ENCODE data around the gene KIRREL3. TPM values are rescaled to one million over a fixed set of nuclear protein-coding genes. Genes with fewer than 3 reads are reported as not detected.

Gene KIRREL3
- total and polyA plus RNA-seq, 2 experiments from 2014 or later: 16.1 to 35.6 TPM

DNA sequence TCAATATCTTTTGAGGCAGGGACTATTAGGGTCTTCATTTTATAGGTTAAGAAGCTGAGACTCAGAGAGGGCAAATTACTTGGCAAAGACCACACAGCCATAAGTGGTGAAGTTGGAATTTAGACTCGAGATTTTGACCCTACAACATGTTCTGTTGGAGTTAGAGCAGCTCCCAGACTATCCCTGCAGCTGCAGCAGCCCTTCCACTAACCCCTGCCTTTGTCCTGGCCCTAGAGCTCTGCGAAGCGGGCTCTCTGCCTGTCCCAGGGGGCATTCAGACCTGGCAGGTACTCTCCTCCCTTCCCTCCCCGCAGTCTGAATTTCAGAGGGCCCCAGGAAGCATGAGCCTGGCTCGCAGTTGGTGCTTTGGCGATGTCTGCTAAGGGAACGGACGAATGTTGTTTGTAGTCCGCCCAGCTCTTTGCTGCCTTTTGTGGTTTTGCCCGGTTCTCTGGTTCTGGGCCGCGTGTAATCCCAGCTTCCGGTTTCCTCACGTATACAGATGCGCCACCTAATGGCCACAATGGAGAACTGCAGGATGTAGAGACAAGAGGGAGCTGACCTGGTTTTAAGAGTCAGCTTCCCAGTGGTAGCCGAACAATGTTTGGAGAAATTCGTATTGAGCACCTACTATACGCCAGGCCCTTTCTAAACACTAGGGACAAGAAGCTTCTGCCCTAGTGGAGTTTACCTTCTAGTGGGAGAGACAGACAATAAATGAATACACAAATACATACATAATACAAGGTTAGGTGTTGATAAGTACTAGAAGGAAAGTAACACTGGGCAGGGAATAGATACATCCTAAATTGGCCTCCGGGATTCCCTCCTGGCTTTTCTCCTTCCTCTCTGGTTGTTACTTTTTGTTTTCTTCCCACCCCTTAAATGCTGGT, 519.9 kb downstream of the KIRREL3 start:
- in situ Hi-C loops (cut with MboI): no loop called here
- no peaks in the 10 kb centered on the region for H3K27me3 ChIP-seq (replicated peaks; ENCODE audit: insufficient read depth)
- peak; percentile 92 for DNase-seq
- no peaks in the 10 kb centered on the region for H3K9me2 ChIP-seq (ENCODE audit: insufficient read depth)
- H3K27ac ChIP-seq: peak overlapping the region; percentile 58
- H4K20me1 ChIP-seq (ENCODE audit: insufficient read depth): no peaks in the 10 kb centered on the region
- H3K36me3 ChIP-seq (ENCODE audit: low read depth): no peaks in the 10 kb centered on the region
- peak overlapping the region; percentile 73 for H3K9ac ChIP-seq
- no peaks in the 10 kb centered on the region for H3K9me3 ChIP-seq (ENCODE audit: low read depth)
- H3K4me1 ChIP-seq (ENCODE audit: insufficient read depth): peaks cover 24% of the 10 kb centered on the region
- 4 to 5% methylated on average over 19 of the region's 19 CpGs for WGBS, 2 experiments (ENCODE audit: low coverage in 1 of 2, low lambda C conversion rate in 2 of 2, missing lambda C conversion rate in 2 of 2)
- TF ChIP-seq EZH2phosphoT487 (IDR thresholded peaks at IDR 0.05; ENCODE audit: insufficient read depth, low read depth): no peak
- TF ChIP-seq EZH2 (IDR thresholded peaks at IDR 0.05; ENCODE audit: insufficient read depth, poor library complexity, severe bottlenecking): no peak
- no peaks in the 10 kb centered on the region for H3F3A ChIP-seq (ENCODE audit: insufficient read depth)
- H2AFZ ChIP-seq: peak overlapping the region; percentile 98
- peak overlapping the region; percentile 53 for H3K4me3 ChIP-seq
- H3K4me2 ChIP-seq (ENCODE audit: unreplicated experiment): peak overlapping the region; percentile 89
- no peaks in the 10 kb centered on the region for H3K79me2 ChIP-seq (ENCODE audit: insufficient read depth)

DNA sequence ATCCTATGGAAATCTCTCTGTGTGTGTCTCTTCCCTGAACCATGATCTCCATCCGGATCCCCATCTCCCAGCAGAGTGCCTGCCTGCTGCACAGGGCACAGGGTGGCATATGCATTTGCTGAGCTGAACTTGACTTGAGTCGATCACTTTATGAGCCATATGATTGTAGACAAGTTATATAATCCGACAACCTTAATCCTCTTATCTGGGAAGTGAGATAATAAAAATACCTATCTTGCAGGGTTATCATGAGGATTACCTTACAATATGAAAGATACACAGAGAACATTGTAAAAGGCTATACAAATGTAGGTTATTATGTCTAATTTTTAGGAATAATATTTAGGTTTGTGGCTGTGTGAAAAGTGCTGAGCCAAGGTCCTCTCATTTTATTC, 520.6 kb downstream of the KIRREL3 start:
- H3K27ac ChIP-seq: no peak overlapping the region
- no peaks in the 10 kb centered on the region for H3K9me2 ChIP-seq (ENCODE audit: insufficient read depth)
- H3K4me2 ChIP-seq (ENCODE audit: unreplicated experiment): no peak overlapping the region
- H3K4me1 ChIP-seq (ENCODE audit: insufficient read depth): peaks cover 18% of the 10 kb centered on the region; the same call in 1 of the 2 replicates
- no peaks in the 10 kb centered on the region for H4K20me1 ChIP-seq (ENCODE audit: insufficient read depth)
- no peak for DNase-seq
- in situ Hi-C loops (cut with MboI): no loop called here
- no peaks in the 10 kb centered on the region for H3K9me3 ChIP-seq (ENCODE audit: low read depth)
- H3K9ac ChIP-seq: peak overlapping the region; percentile 73
- WGBS, 2 experiments (ENCODE audit: low coverage in 1 of 2, low lambda C conversion rate in 2 of 2, missing lambda C conversion rate in 2 of 2): 88 to 89% methylated on average over 3 of the region's 3 CpGs
- no peaks in the 10 kb centered on the region for H3K36me3 ChIP-seq (ENCODE audit: low read depth)
- no peaks in the 10 kb centered on the region for H3K79me2 ChIP-seq (ENCODE audit: insufficient read depth)
- H2AFZ ChIP-seq: peak overlapping the region; percentile 98
- no peaks in the 10 kb centered on the region for H3K27me3 ChIP-seq (replicated peaks; ENCODE audit: insufficient read depth)
- H3F3A ChIP-seq (ENCODE audit: insufficient read depth): no peaks in the 10 kb centered on the region
- TF ChIP-seq EZH2phosphoT487 (IDR thresholded peaks at IDR 0.05; ENCODE audit: insufficient read depth, low read depth) (no peak), EZH2 (IDR thresholded peaks at IDR 0.05; ENCODE audit: insufficient read depth, poor library complexity, severe bottlenecking) (no peak)
- H3K4me3 ChIP-seq: no peak overlapping the region

DNA sequence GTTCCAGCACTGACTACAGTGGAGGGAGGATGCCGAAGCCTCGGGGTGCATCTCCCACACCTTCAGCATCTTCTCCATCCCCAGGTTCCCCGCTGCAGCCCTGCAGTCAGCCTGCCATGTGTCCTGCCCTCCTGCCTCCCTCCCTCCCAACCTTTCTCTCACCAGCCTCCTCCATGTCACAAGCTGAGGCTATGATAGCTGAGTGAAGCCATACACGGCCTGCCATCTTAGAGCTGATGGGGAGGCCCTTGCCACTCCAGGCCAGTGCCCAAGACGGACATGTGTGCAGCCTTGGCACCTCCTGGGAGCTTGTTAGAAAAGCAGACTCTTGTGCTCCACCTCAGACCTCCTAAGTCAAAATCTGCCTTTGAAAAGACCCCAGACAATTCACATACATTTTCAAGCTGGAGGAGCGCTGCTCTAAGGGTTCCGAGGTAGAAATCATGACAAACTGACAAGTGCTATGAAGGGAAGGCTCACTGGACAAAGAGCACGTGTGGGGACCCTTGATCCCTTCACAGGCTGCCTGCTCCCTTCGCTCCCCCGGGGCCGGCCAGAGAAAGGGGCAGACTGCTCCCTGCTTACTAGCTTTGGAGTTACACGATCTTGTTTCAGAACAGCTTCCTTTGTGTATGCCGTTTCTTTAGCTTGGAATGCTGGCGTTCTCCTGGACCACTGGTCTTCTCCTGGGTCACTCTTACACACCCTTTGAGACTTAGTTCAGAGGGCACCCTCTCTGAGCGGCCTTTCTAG, 521.2 kb downstream of the KIRREL3 start:
- Histone ChIP-seq H2AFZ (no peak overlapping the region), H3K9me3 (ENCODE audit: low read depth) (no peaks in the 10 kb centered on the region), H3K36me3 (ENCODE audit: low read depth) (no peaks in the 10 kb centered on the region), H3K4me3 (no peak overlapping the region), H3K4me2 (ENCODE audit: unreplicated experiment) (no peak overlapping the region), H3K79me2 (ENCODE audit: insufficient read depth) (no peaks in the 10 kb centered on the region), H3K27me3 (replicated peaks; ENCODE audit: insufficient read depth) (no peaks in the 10 kb centered on the region), H3F3A (ENCODE audit: insufficient read depth) (no peaks in the 10 kb centered on the region), H3K9me2 (ENCODE audit: insufficient read depth) (no peaks in the 10 kb centered on the region), H3K27ac (no peak overlapping the region), H4K20me1 (ENCODE audit: insufficient read depth) (no peaks in the 10 kb centered on the region), H3K9ac (no peak overlapping the region), H3K4me1 (ENCODE audit: insufficient read depth) (peaks cover 11% of the 10 kb centered on the region; the same call in 1 of the 2 replicates)
- 89 to 91% methylated on average over 15 of the region's 15 CpGs for WGBS, 2 experiments (ENCODE audit: low coverage in 1 of 2, low lambda C conversion rate in 2 of 2, missing lambda C conversion rate in 2 of 2)
- DNase-seq: no peak
- in situ Hi-C loops (cut with MboI): no loop called here
- TF ChIP-seq EZH2phosphoT487 (IDR thresholded peaks at IDR 0.05; ENCODE audit: insufficient read depth, low read depth) (no peak), EZH2 (IDR thresholded peaks at IDR 0.05; ENCODE audit: insufficient read depth, poor library complexity, severe bottlenecking) (no peak)

DNA sequence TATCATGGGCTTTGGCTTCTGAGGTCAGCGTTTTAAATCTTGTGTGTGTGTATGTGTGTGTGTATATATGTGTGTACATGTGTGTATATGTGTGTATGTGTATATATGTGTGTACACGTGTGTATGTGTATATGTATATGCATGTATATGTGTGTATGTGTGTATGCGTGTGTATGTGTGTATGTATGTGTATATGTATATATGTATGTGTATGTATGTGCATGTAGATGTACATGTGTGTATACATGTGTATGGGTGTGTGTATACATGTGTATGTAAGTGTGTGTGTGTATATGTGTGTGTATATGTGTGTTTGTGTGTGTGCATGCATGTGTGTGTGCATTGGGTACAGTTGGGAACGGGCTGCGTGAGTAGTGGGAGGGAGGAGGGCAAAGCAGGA, 522.1 kb downstream of the KIRREL3 start:
- Histone ChIP-seq H2AFZ (no peak overlapping the region), H3K27ac (no peak overlapping the region), H3K79me2 (ENCODE audit: insufficient read depth) (no peaks in the 10 kb centered on the region), H3K4me3 (no peak overlapping the region), H4K20me1 (ENCODE audit: insufficient read depth) (no peaks in the 10 kb centered on the region), H3K36me3 (ENCODE audit: low read depth) (no peaks in the 10 kb centered on the region), H3K4me1 (ENCODE audit: insufficient read depth) (peaks cover 5% of the 10 kb centered on the region; the same call in 1 of the 2 replicates), H3K4me2 (ENCODE audit: unreplicated experiment) (no peak overlapping the region), H3K27me3 (replicated peaks; ENCODE audit: insufficient read depth) (no peaks in the 10 kb centered on the region), H3F3A (ENCODE audit: insufficient read depth) (no peaks in the 10 kb centered on the region), H3K9ac (no peak overlapping the region), H3K9me2 (ENCODE audit: insufficient read depth) (no peaks in the 10 kb centered on the region), H3K9me3 (ENCODE audit: low read depth) (no peaks in the 10 kb centered on the region)
- WGBS, 2 experiments (ENCODE audit: low coverage in 1 of 2, low lambda C conversion rate in 2 of 2, missing lambda C conversion rate in 2 of 2): 74 to 77% methylated on average over 5 of the region's 5 CpGs
- DNase-seq: no peak
- TF ChIP-seq EZH2 (IDR thresholded peaks at IDR 0.05; ENCODE audit: insufficient read depth, poor library complexity, severe bottlenecking) (no peak), EZH2phosphoT487 (IDR thresholded peaks at IDR 0.05; ENCODE audit: insufficient read depth, low read depth) (no peak)
- in situ Hi-C loops (cut with MboI): no loop called here
